Measurements from ENCODE around the gene FBXW8.

GRCh38 chr12:116958402-116959197 lies 47.9 kb downstream of the FBXW8 start:
- TF ChIP-seq CTCF (IDR thresholded peaks at IDR 0.05), result no peak
- no peak for TF ChIP-seq EZH2 (IDR thresholded peaks at IDR 0.05; ENCODE audit: borderline replicate concordance, insufficient read depth, low read depth, low read length, poor library complexity, severe bottlenecking)
